ENCODE results near the gene OVAAL. TPM values are rescaled to one million over a fixed set of nuclear protein-coding genes. Genes with fewer than 3 reads are reported as not detected.

OVAAL gene
- total and polyA plus RNA-seq, 2 donors (not counting 3 experiments of a cell fraction or from before 2014, with no cell fraction given), result 0.04 TPM; not detected in 1

GRCh38 chr1:180600343-180600742 lies 41.6 kb downstream of the OVAAL start:
- intact Hi-C loops (cut with micrococcal nuclease), result no loop called here
- DNase-seq (ENCODE audit: low read depth, low spot score), result no peak
- H3K27me3 ChIP-seq (ENCODE audit: control insufficient read depth in 2 of 2, insufficient read depth in 2 of 2, low read length in 2 of 2), result peaks cover 10 to 12% of the 10 kb centered on the region in 2 experiments
- FAIRE-seq, result no peak
- H3K9me3 ChIP-seq (replicated peaks; ENCODE audit: control insufficient read depth, insufficient read depth, low read length), result no peaks in the 10 kb centered on the region
- no peak overlapping the region for H3K9ac ChIP-seq (replicated peaks; ENCODE audit: extremely low read depth, insufficient read depth, low read length)
- no peaks in the 10 kb centered on the region for H3K4me1 ChIP-seq (ENCODE audit: control insufficient read depth, extremely low read depth, insufficient read depth, low read length)
- H3K27ac ChIP-seq (ENCODE audit: insufficient read depth, low read depth, low read length), result no peak overlapping the region
- no peaks in the 10 kb centered on the region for H3K79me2 ChIP-seq (ENCODE audit: control insufficient read depth, insufficient read depth, low read length)
- H4K20me1 ChIP-seq (replicated peaks; ENCODE audit: control insufficient read depth, extremely low read depth, insufficient read depth, low read length), result no peaks in the 10 kb centered on the region
- H3K36me3 ChIP-seq (ENCODE audit: control insufficient read depth in 2 of 2, extremely low read depth in 1 of 2, insufficient read depth in 2 of 2, low read length in 2 of 2), result no peaks in the 10 kb centered on the region
- H2AFZ ChIP-seq (ENCODE audit: low read depth, low read length), result no peak overlapping the region
- ChIA-PET POLR2A (no interaction called here), CTCF (no interaction called here)
- H3K4me2 ChIP-seq (ENCODE audit: insufficient read depth, low read length), result no peak overlapping the region
- no peaks in the 10 kb centered on the region for H3K9me1 ChIP-seq (replicated peaks; ENCODE audit: control insufficient read depth, extremely low read depth, insufficient read depth, low read length)
- dilution Hi-C loops (cut with MboI; ENCODE audit: extremely low pct_ligation_motif_present, low sequenced_read_pairs), result no loop called here
- TF ChIP-seq POLR2A (IDR thresholded peaks at IDR 0.05; ENCODE audit: low read depth, low read length) (no peak), MYC (IDR thresholded peaks at IDR 0.05; ENCODE audit: low read depth, low read length) (no peak), GATA2 (IDR thresholded peaks at IDR 0.05; ENCODE audit: insufficient read depth, insufficient read length, low read depth, low read length) (no peak), FOS (IDR thresholded peaks at IDR 0.05; ENCODE audit: borderline replicate concordance, insufficient read depth, low read length) (no peak), CTCF (IDR thresholded peaks at IDR 0.05; ENCODE audit: extremely low read depth in 1 of 2, insufficient read depth in 1 of 2, low read depth in 1 of 2, low read length in 2 of 2) (no peak)
- no TSS peak for BruUV-seq (replicated peaks)
- H3K4me3 ChIP-seq (replicated peaks in 1 of 3; ENCODE audit: insufficient read depth in 1 of 3, low read depth in 1 of 3, low read length in 3 of 3), result no peak overlapping the region

DNA sequence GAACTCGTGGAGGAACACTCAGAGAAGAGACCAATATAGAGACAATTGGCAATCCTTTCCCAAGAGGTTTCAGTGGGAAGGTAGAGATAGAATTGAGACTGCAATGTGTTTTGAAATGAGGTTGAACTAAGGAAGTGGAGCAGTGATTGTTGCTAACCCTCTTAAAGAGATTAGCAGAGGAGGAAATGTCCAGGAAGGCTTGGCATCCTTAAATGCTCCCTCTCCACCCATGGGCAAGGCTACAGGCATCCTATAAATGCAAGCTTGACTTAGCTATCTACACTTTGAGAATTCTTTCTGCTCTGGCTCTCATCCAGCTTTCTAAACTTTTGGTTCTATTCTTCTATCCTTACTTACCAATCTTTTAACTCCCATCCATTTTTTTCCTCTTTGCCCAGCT lies 42.7 kb downstream of the OVAAL start:
- no peak overlapping the region for H2AFZ ChIP-seq (ENCODE audit: low read depth, low read length)
- no peak overlapping the region for H3K4me3 ChIP-seq (replicated peaks in 1 of 3; ENCODE audit: insufficient read depth in 1 of 3, low read depth in 1 of 3, low read length in 3 of 3)
- H3K9me1 ChIP-seq (replicated peaks; ENCODE audit: control insufficient read depth, extremely low read depth, insufficient read depth, low read length), result no peaks in the 10 kb centered on the region
- H4K20me1 ChIP-seq (replicated peaks; ENCODE audit: control insufficient read depth, extremely low read depth, insufficient read depth, low read length), result no peaks in the 10 kb centered on the region
- dilution Hi-C loops (cut with MboI; ENCODE audit: extremely low pct_ligation_motif_present, low sequenced_read_pairs) (no loop called here), intact Hi-C loops (cut with micrococcal nuclease) (no loop called here)
- ChIA-PET POLR2A (no interaction called here), CTCF (interaction anchor here (0.8 kb wide), 1 partner anchor 9 kb away, joined by 3 read pairs; no protein-coding TSS in a partner anchor)
- FAIRE-seq (no peak), DNase-seq (ENCODE audit: low read depth, low spot score) (no peak)
- H3K27ac ChIP-seq (ENCODE audit: insufficient read depth, low read depth, low read length), result no peak overlapping the region
- H3K79me2 ChIP-seq (ENCODE audit: control insufficient read depth, insufficient read depth, low read length), result no peaks in the 10 kb centered on the region
- TF ChIP-seq POLR2A (IDR thresholded peaks at IDR 0.05; ENCODE audit: low read depth, low read length) (no peak), GATA2 (IDR thresholded peaks at IDR 0.05; ENCODE audit: insufficient read depth, insufficient read length, low read depth, low read length) (no peak), CTCF (IDR thresholded peaks at IDR 0.05; ENCODE audit: extremely low read depth in 1 of 2, insufficient read depth in 1 of 2, low read depth in 1 of 2, low read length in 2 of 2) (no peak), FOS (IDR thresholded peaks at IDR 0.05; ENCODE audit: borderline replicate concordance, insufficient read depth, low read length) (no peak), MYC (IDR thresholded peaks at IDR 0.05; ENCODE audit: low read depth, low read length) (no peak), EZH2 (IDR thresholded peaks at IDR 0.05; ENCODE audit: borderline replicate concordance, low read depth, low read length, severe bottlenecking) (no peak), POLR2AphosphoS5 (IDR thresholded peaks at IDR 0.05; ENCODE audit: insufficient read depth, low read depth, low read length) (no peak), JUN (IDR thresholded peaks at IDR 0.05; ENCODE audit: borderline replicate concordance, insufficient read depth, insufficient read length, low read depth) (no peak)
- TF ChIP-seq, protein P1, sequence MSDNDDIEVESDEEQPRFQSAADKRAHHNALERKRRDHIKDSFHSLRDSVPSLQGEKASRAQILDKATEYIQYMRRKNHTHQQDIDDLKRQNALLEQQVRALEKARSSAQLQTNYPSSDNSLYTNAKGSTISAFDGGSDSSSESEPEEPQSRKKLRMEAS (IDR thresholded peaks at IDR 0.05; ENCODE audit: insufficient read depth, insufficient read length), result no peak
- BruUV-seq (replicated peaks), result no TSS peak
- H3K36me3 ChIP-seq (ENCODE audit: control insufficient read depth in 2 of 2, extremely low read depth in 1 of 2, insufficient read depth in 2 of 2, low read length in 2 of 2), result no peaks in the 10 kb centered on the region
- peaks cover 13% of the 10 kb centered on the region in 2 experiments for H3K27me3 ChIP-seq (ENCODE audit: control insufficient read depth in 2 of 2, insufficient read depth in 2 of 2, low read length in 2 of 2)
- no peaks in the 10 kb centered on the region for H3K4me1 ChIP-seq (ENCODE audit: control insufficient read depth, extremely low read depth, insufficient read depth, low read length)
- no peak overlapping the region for H3K9ac ChIP-seq (replicated peaks; ENCODE audit: extremely low read depth, insufficient read depth, low read length)
- H3K4me2 ChIP-seq (ENCODE audit: insufficient read depth, low read length), result no peak overlapping the region
- H3K9me3 ChIP-seq (replicated peaks; ENCODE audit: control insufficient read depth, insufficient read depth, low read length), result no peaks in the 10 kb centered on the region
